SU-DHL-6 (cell line): ENCODE data around the gene VILL.
"Not testable (repeated sequence)": the region's sequence is repeated elsewhere in the genome, so short reads cannot be mapped to it uniquely, and the experiment has no call there.

Experiments used
- H2AFZ ChIP-seq: fragments of 200-600 bp; sonication (generic); 2 replicates; pipeline ENCODE4 v1.6.1; 2014; ENCODE audit warnings: low read depth, mild to moderate bottlenecking, moderate library complexity, mixed read lengths, antibody characterized with exemption, low read length; ENCODE audit not compliant: severe bottlenecking
- H3F3A ChIP-seq: fragments of 200-600 bp; shearing (Covaris generic); 2 replicates; pipeline ENCODE4 v1.6.0; 2016; ENCODE audit warnings: antibody characterized with exemption, mild to moderate bottlenecking; ENCODE audit not compliant: insufficient read depth
- H3K27ac ChIP-seq: fragments of 200-600 bp; sonication (generic); 2 replicates; pipeline ENCODE4 v1.5.1; 2016; ENCODE audit warnings: low read depth, mild to moderate bottlenecking, low read length, moderate library complexity, mixed read lengths
- H3K27me3 ChIP-seq: fragments of 200-600 bp; sonication (generic), shearing (Covaris generic); 2 replicates; pipeline ENCODE4 v1.6.0; 2014; ENCODE audit warnings: mild to moderate bottlenecking, low read length
- H3K36me3 ChIP-seq: fragments of 200-600 bp; sonication (generic); 2 replicates; pipeline ENCODE4 v1.6.1; 2014; ENCODE audit warnings: mild to moderate bottlenecking, low read length, mixed read lengths
- H3K4me2 ChIP-seq: fragments of 300-600, 200-600 bp; shearing (Covaris generic), sonication (generic); 2 replicates; pipeline ENCODE4 v1.6.0; 2014; ENCODE audit warnings: low read length, low read depth, mild to moderate bottlenecking; ENCODE audit not compliant: poor library complexity, severe bottlenecking
- H3K4me3 ChIP-seq: fragments of 200-600 bp; sonication (generic); 2 replicates; pipeline ENCODE4 v1.5.1; 2014; ENCODE audit warnings: antibody characterized with exemption, low read length, mild to moderate bottlenecking, mixed read lengths; ENCODE audit not compliant: insufficient read depth, poor library complexity, severe bottlenecking
- H3K79me2 ChIP-seq: fragments of 200-600 bp; sonication (generic); 2 replicates; pipeline ENCODE4 v1.6.1; 2014; ENCODE audit warnings: mild to moderate bottlenecking, low read length, moderate library complexity; ENCODE audit not compliant: insufficient read depth
- H3K9ac ChIP-seq: fragments of 200-600 bp; sonication (generic); 2 replicates; pipeline ENCODE4 v1.7.0; 2014; ENCODE audit warnings: mild to moderate bottlenecking, low read length
- H3K9me2 ChIP-seq: fragments of 200-600 bp; sonication (generic); replicated peaks from 2 replicates; pipeline ENCODE4 v1.6.1; 2014; ENCODE audit warnings: low read length; ENCODE audit not compliant: insufficient read depth
- H3K9me3 ChIP-seq: fragments of 200-600 bp; sonication (generic); 2 replicates; pipeline ENCODE4 v1.6.1; 2014; ENCODE audit warnings: low read length, mixed read lengths; ENCODE audit not compliant: insufficient read depth
- H4K20me1 ChIP-seq: fragments of 200-600 bp; sonication (generic); 2 replicates; pipeline ENCODE4 v1.6.1; 2014; ENCODE audit warnings: low read depth, mild to moderate bottlenecking, antibody characterized with exemption, low read length, moderate library complexity, mixed read lengths
- EZH2phosphoT487 ChIP-seq: fragments of 200-600 bp; sonication (generic), shearing (Covaris generic); conservative IDR thresholded peaks from 2 replicates; pipeline ENCODE4 v1.6.1; 2018; ENCODE audit warnings: mild to moderate bottlenecking, antibody characterized with exemption, low read length, moderate library complexity, mixed read lengths
- TF ChIP-seq, protein P1 (sequence below): fragments of 200-600 bp; sonication (generic); IDR thresholded peaks from one replicate; pipeline ENCODE4 v1.5.1; 2017; ENCODE audit warnings: antibody characterized with exemption, mild to moderate bottlenecking, low read length, moderate library complexity; ENCODE audit not compliant: insufficient read depth, poor library complexity, severe bottlenecking

The VILL gene

DNA sequence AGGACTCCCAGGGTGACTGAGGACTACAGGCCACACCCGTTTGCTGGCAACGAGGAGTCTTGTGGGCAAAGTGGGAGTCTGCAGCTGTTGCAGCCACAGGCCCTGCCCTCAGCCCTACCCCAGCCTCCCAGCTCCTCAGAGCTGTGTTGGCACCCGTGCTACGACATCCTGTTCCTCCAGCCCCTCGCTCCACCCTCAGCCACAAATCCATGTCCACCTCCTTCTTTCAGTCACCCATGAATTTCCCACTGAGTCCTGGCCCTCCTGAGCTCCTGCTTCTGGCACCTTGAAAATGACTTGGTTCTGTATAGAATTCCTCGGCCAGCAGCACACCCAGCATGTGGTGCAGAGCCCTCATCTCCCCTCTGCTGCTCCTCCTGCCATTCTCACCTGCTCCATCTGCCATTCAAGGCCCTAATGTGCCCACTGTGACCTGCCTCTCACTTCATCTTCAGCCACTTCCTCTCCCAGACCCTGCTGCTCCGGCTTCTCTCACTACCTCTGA lies 20.9 kb upstream of the VILL start:
- Histone ChIP-seq H3K4me2 (no peak overlapping the region), H3K27me3 (no peaks in the 10 kb centered on the region), H3F3A (no peaks in the 10 kb centered on the region), H3K9me2 (no peaks in the 10 kb centered on the region), H3K79me2 (no peaks in the 10 kb centered on the region), H3K9ac (no peak overlapping the region), H3K9me3 (no peaks in the 10 kb centered on the region), H2AFZ (no peak overlapping the region), H4K20me1 (no peaks in the 10 kb centered on the region), H3K36me3 (no peaks in the 10 kb centered on the region), H3K27ac (no peak overlapping the region), H3K4me3 (no peak overlapping the region)
- no peak for TF ChIP-seq EZH2phosphoT487
- TF ChIP-seq, protein P1, sequence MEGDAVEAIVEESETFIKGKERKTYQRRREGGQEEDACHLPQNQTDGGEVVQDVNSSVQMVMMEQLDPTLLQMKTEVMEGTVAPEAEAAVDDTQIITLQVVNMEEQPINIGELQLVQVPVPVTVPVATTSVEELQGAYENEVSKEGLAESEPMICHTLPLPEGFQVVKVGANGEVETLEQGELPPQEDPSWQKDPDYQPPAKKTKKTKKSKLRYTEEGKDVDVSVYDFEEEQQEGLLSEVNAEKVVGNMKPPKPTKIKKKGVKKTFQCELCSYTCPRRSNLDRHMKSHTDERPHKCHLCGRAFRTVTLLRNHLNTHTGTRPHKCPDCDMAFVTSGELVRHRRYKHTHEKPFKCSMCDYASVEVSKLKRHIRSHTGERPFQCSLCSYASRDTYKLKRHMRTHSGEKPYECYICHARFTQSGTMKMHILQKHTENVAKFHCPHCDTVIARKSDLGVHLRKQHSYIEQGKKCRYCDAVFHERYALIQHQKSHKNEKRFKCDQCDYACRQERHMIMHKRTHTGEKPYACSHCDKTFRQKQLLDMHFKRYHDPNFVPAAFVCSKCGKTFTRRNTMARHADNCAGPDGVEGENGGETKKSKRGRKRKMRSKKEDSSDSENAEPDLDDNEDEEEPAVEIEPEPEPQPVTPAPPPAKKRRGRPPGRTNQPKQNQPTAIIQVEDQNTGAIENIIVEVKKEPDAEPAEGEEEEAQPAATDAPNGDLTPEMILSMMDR, result no peak

DNA sequence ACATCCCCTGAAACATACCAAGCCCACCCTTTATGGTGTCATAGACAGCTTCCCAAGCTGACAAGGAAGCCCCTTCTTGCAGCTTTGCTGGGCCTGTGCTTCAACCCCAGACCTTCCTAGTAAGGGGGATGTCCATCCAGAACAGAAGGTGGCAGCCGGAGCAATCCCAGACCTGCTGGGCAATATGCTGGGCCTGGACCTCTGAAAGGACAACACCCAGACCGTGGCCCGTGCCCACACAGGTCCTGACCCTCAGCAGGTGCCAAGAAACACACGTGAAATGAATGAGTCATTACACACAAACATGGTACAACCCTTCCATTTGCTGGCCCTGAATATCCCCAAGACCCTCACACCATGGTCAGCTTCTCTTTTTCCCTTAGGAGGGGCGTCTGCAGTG lies 19.8 kb upstream of the VILL start:
- no peak overlapping the region for H3K27ac ChIP-seq
- H3K79me2 ChIP-seq, result no peaks in the 10 kb centered on the region
- no peaks in the 10 kb centered on the region for H3K27me3 ChIP-seq
- no peak overlapping the region for H3K9ac ChIP-seq
- H4K20me1 ChIP-seq, result no peaks in the 10 kb centered on the region
- H3K9me3 ChIP-seq, result no peaks in the 10 kb centered on the region
- H3F3A ChIP-seq, result no peaks in the 10 kb centered on the region
- TF ChIP-seq, protein P1, result no peak
- TF ChIP-seq EZH2phosphoT487, result no peak
- no peak overlapping the region for H2AFZ ChIP-seq
- H3K36me3 ChIP-seq, result no peaks in the 10 kb centered on the region
- no peaks in the 10 kb centered on the region for H3K9me2 ChIP-seq
- H3K4me3 ChIP-seq, result no peak overlapping the region
- no peak overlapping the region for H3K4me2 ChIP-seq

DNA sequence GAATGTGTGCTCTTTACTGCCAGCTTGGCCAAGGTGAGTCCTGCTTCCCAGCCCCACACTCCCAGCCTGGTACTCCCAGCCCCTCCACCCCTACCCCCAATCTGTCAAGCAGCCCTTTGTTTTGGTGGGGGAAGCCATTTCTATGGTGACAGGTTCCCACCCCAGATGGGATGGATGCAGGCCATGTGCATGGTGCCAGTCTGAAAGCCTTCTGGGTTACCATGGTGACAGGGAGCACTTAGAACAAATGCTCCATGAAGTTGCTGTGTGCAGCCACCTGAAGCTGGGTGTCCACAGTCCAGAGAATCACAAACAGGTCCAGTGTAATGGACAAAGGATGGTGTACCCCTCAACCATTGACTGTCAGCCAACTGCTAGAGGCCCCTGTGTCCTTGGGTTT lies 19.1 kb upstream of the VILL start:
- no peak overlapping the region for H3K4me3 ChIP-seq
- H3K4me2 ChIP-seq, result no peak overlapping the region
- H3K79me2 ChIP-seq, result no peaks in the 10 kb centered on the region
- H3K9me3 ChIP-seq, result no peaks in the 10 kb centered on the region
- no peaks in the 10 kb centered on the region for H3F3A ChIP-seq
- TF ChIP-seq EZH2phosphoT487, result no peak
- TF ChIP-seq, protein P1, result no peak
- no peaks in the 10 kb centered on the region for H3K9me2 ChIP-seq
- no peak overlapping the region for H3K9ac ChIP-seq
- no peaks in the 10 kb centered on the region for H3K27me3 ChIP-seq
- H3K27ac ChIP-seq, result no peak overlapping the region
- H3K36me3 ChIP-seq, result no peaks in the 10 kb centered on the region
- H2AFZ ChIP-seq, result no peak overlapping the region
- H4K20me1 ChIP-seq, result no peaks in the 10 kb centered on the region

DNA sequence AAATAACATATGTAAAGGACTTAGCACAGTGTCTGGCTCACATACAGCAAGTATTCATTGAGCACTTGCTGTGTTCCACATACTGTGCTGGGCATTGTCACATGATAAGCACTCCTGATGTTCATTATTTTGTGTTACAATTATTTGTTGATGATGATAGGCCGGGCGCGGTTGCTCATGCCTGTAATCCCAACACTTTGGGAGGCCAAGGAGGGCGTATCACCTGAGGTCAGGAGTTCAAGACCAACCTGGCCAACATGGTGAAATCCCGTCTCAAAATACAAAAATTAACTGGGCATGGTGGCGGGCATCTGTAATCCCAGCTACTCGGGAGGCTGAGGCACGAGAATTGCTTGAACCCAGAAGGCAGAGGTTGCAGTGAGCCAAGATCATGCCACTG lies 18.5 kb upstream of the VILL start:
- not testable (repeated sequence) for H3K9ac ChIP-seq, H3K9me2 ChIP-seq, H3K4me2 ChIP-seq, H4K20me1 ChIP-seq, H3K27ac ChIP-seq, H3K9me3 ChIP-seq, H3K79me2 ChIP-seq, H3K27me3 ChIP-seq, H3F3A ChIP-seq, H3K4me3 ChIP-seq, H2AFZ ChIP-seq, H3K36me3 ChIP-seq
